Naive thymus-derived CD8-positive, alpha-beta T cell (primary cell): ENCODE results near the gene GPR153. TPM values are rescaled to one million over a fixed set of nuclear protein-coding genes. Genes with fewer than 3 reads are reported as not detected.
A peak's percentile ranks its signal among the peaks of the same experiment; 100 is the strongest.
"Not testable (repeated sequence)": the region's sequence is repeated elsewhere in the genome, so short reads cannot be mapped to it uniquely, and the experiment has no call there.

Experiments
- ATAC-seq, 2 donors: fragments of 150-1000 bp; cut with Tn5 transposase in 1 of 2; sonication (Bioruptor Pico), chemical (Tn5 transposase) in 1 of 2; 1 replicate in 1 of 2; 2 replicates in 1 of 2; pipeline ENCODE4 v1.10.0; 2021; ENCODE audit warnings: mild to moderate bottlenecking in 2 of 2, moderate library complexity in 2 of 2
- POLR2A ChIA-PET: fragments of 350-600 bp; sonication (Branson Sonifier 250); formaldehyde crosslinking; loops from one replicate; lab custom pipeline; 2021; ENCODE audit warnings: antibody characterized with exemption; lab: Charles Lee
- DNase-seq, 10 donors: peaks; one replicate each; pipeline versions ENCODE4 v3.0.0 to v3.0.0-alpha.2; 2020 to 2022
- H3K27ac Mint-ChIP-seq, 10 donors: one replicate each; pipeline ENCODE4 v1.8.0; 2020 to 2022; ENCODE audit warnings: mild to moderate bottlenecking in 10 of 10, mixed read lengths in 10 of 10, moderate library complexity in 4 of 10, inconsistent platforms in 1 of 10
- H3K27me3 Mint-ChIP-seq, 5 donors: one replicate each; pipeline ENCODE4 v1.8.0; 2021 to 2022; ENCODE audit warnings: mixed read lengths in 5 of 5
- H3K36me3 Mint-ChIP-seq, 3 donors: one replicate each; pipeline ENCODE4 v1.8.0; 2020 to 2022; ENCODE audit warnings: mixed read lengths in 3 of 3, mild to moderate bottlenecking in 2 of 3, inconsistent platforms in 1 of 3
- H3K4me1 Mint-ChIP-seq, 4 donors: one replicate each; pipeline ENCODE4 v1.8.0; 2021 to 2022; ENCODE audit warnings: mixed read lengths in 4 of 4
- H3K4me3 Mint-ChIP-seq, 10 donors: one replicate each; pipeline ENCODE4 v1.8.0; 2020 to 2022; ENCODE audit warnings: mild to moderate bottlenecking in 10 of 10, mixed read lengths in 10 of 10, moderate library complexity in 6 of 10, inconsistent platforms in 1 of 10
- H3K9me3 Mint-ChIP-seq, 9 donors: one replicate each; pipeline ENCODE4 v1.8.0; 2020 to 2022; ENCODE audit warnings: mixed read lengths in 9 of 9, mild to moderate bottlenecking in 3 of 9, inconsistent platforms in 1 of 9, moderate library complexity in 1 of 9
- polyA plus RNA-seq, 3 donors: library from polyadenylated mRNA; unstranded; fragments of 300-500 nt; fragmentation: Illumina TruSeq; gene quantifications; one replicate each; pipeline ENCODE4 v1.2.3, GENCODE V29; 2021
- total RNA-seq, 8 experiments: library from RNA in 2 of 8; stranded (reverse) in 2 of 8; gene quantifications; one replicate each; pipeline ENCODE4 v1.2.3 and lab custom pipeline; 2021 to 2026

Gene GPR153
- total RNA-seq (1 to 10 TPM; 1.3 TPM), polyA plus RNA-seq (under 1 TPM; 0.06 to 0.56 (median 0.16) TPM), total RNA-seq (lab: John Stamatoyannopoulos, UW) (0 to 3.1 (median 2.6) reads per million in 6 experiments)

GRCh38 chr1:6260961-6261614 lies at the start of gene GPR153:
Gene GPR153 (minus strand): TSS chr1:6261098. CDS start chr1:6254905, 6,193 bp downstream.
- Mint-ChIP-seq H3K4me1 (peaks cover 0 to 14% (median 6%) of the 10 kb centered on the region in 4 donors), H3K27ac (no peak within 1 kb of the TSS), H3K4me3 (peak within 1 kb of the TSS; percentile 58 to 84 (median 69)), H3K36me3 (no peaks in the 10 kb centered on the region), H3K27me3 (peaks cover 0 to 10% (median 1%) of the 10 kb centered on the region in 5 donors), H3K9me3 (no peaks in the 10 kb centered on the region)
- ATAC-seq (peak; percentile 62 to 72), DNase-seq (peak in 5 of 10 donors; percentile 11 to 55 (median 20))
- POLR2A ChIA-PET: interaction anchor here (1.1 kb wide), 1 partner anchor 14 kb away, joined by 4 read pairs; no protein-coding TSS in a partner anchor

GRCh38 chr1:6310116-6310848 lies 49.4 kb upstream of the GPR153 start:
- H3K36me3 Mint-ChIP-seq: peaks cover 0 to 7% (median 6%) of the 10 kb centered on the region in 3 donors
- no peaks in the 10 kb centered on the region for H3K4me1 Mint-ChIP-seq
- POLR2A ChIA-PET: no interaction called here
- no peak overlapping the region for H3K27ac Mint-ChIP-seq
- DNase-seq (no peak), ATAC-seq (no peak)
- no peaks in the 10 kb centered on the region for H3K27me3 Mint-ChIP-seq
- H3K4me3 Mint-ChIP-seq: no peak overlapping the region
- H3K9me3 Mint-ChIP-seq: no peaks in the 10 kb centered on the region

- POLR2A ChIA-PET: no interaction called here
- no peak for ATAC-seq
- Mint-ChIP-seq H3K4me3 (no peak overlapping the region), H3K27ac (no peak overlapping the region), H3K4me1 (no peaks in the 10 kb centered on the region), H3K9me3 (no peaks in the 10 kb centered on the region), H3K27me3 (no peaks in the 10 kb centered on the region), H3K36me3 (peaks cover 0 to 6% (median 5%) of the 10 kb centered on the region in 3 donors)
- no peak for DNase-seq
Measured at GRCh38 chr1:6309564-6309963, 48.7 kb upstream of the GPR153 start.

- no peaks in the 10 kb centered on the region for H3K9me3 Mint-ChIP-seq
- H3K36me3 Mint-ChIP-seq: peaks cover 0 to 6% (median 3%) of the 10 kb centered on the region in 3 donors
- no peak overlapping the region for H3K27ac Mint-ChIP-seq
- no peak overlapping the region for H3K4me3 Mint-ChIP-seq
- H3K27me3 Mint-ChIP-seq: no peaks in the 10 kb centered on the region
- H3K4me1 Mint-ChIP-seq: no peaks in the 10 kb centered on the region
- no peak for ATAC-seq
- POLR2A ChIA-PET: no interaction called here
- no peak for DNase-seq
Measured at GRCh38 chr1:6308449-6308848, 47.6 kb upstream of the GPR153 start.

GRCh38 chr1:6307682-6308081 lies 46.8 kb upstream of the GPR153 start:
- H3K9me3 Mint-ChIP-seq, H3K27me3 Mint-ChIP-seq, POLR2A ChIA-PET, DNase-seq, H3K4me3 Mint-ChIP-seq, H3K36me3 Mint-ChIP-seq, ATAC-seq, H3K4me1 Mint-ChIP-seq: not testable (repeated sequence)
- peak overlapping the region in 2 of 10 donors; percentile 43 to 47 for H3K27ac Mint-ChIP-seq

- ATAC-seq (no peak), DNase-seq (no peak)
- POLR2A ChIA-PET: no interaction called here
- Mint-ChIP-seq H3K4me3 (no peak overlapping the region), H3K9me3 (no peaks in the 10 kb centered on the region), H3K27me3 (no peaks in the 10 kb centered on the region), H3K27ac (peak overlapping the region in 2 of 10 donors; percentile 11 to 43), H3K4me1 (no peaks in the 10 kb centered on the region), H3K36me3 (peaks cover 0 to 6% (median 3%) of the 10 kb centered on the region in 3 donors)
Measured at GRCh38 chr1:6307099-6307498, 46.2 kb upstream of the GPR153 start.

GRCh38 chr1:6303397-6304012 lies 42.6 kb upstream of the GPR153 start:
- peaks cover 0 to 6% (median 3%) of the 10 kb centered on the region in 3 donors for H3K36me3 Mint-ChIP-seq

GRCh38 chr1:6302568-6302967 lies 41.7 kb upstream of the GPR153 start:
- peaks cover 0 to 6% (median 3%) of the 10 kb centered on the region in 3 donors for H3K36me3 Mint-ChIP-seq
- H3K27ac Mint-ChIP-seq: no peak overlapping the region
- ATAC-seq (no peak), DNase-seq (no peak)
- H3K27me3 Mint-ChIP-seq: no peaks in the 10 kb centered on the region
- peaks cover 0 to 4% (median 0%) of the 10 kb centered on the region in 4 donors for H3K4me1 Mint-ChIP-seq
- H3K4me3 Mint-ChIP-seq: no peak overlapping the region
- H3K9me3 Mint-ChIP-seq: no peaks in the 10 kb centered on the region
- POLR2A ChIA-PET: no interaction called here

More at GRCh38 chr1:6303397-6304012, 42.6 kb upstream of the GPR153 start:
- ATAC-seq: no peak
- POLR2A ChIA-PET: interaction anchor here (0.7 kb wide), 1 partner anchor 290 kb away, joined by 3 read pairs; no protein-coding TSS in a partner anchor
- Mint-ChIP-seq H3K27me3 (no peaks in the 10 kb centered on the region), H3K4me3 (no peak overlapping the region), H3K9me3 (no peaks in the 10 kb centered on the region), H3K4me1 (peaks cover 0 to 4% (median 0%) of the 10 kb centered on the region in 4 donors), H3K27ac (no peak overlapping the region)
- no peak for DNase-seq

GRCh38 chr1:6301526-6301925 lies 40.6 kb upstream of the GPR153 start:
- Mint-ChIP-seq H3K27ac (no peak overlapping the region), H3K4me1 (peaks cover 0 to 4% (median 0%) of the 10 kb centered on the region in 4 donors), H3K36me3 (peaks cover 0 to 3% (median under 1%) of the 10 kb centered on the region in 3 donors), H3K9me3 (no peaks in the 10 kb centered on the region), H3K4me3 (no peak overlapping the region), H3K27me3 (no peaks in the 10 kb centered on the region)
- ATAC-seq (no peak), DNase-seq (no peak)
- POLR2A ChIA-PET: no interaction called here

GRCh38 chr1:6300342-6301048 lies 39.6 kb upstream of the GPR153 start:
- Mint-ChIP-seq H3K27ac (peak overlapping the region in 1 of 10 donors; percentile 6), H3K4me3 (no peak overlapping the region), H3K36me3 (no peaks in the 10 kb centered on the region), H3K9me3 (no peaks in the 10 kb centered on the region), H3K27me3 (no peaks in the 10 kb centered on the region), H3K4me1 (peaks cover 0 to 4% (median under 1%) of the 10 kb centered on the region in 4 donors)
- DNase-seq: no peak
- no peak for ATAC-seq
- POLR2A ChIA-PET: no interaction called here

GRCh38 chr1:6299557-6300165 lies 38.8 kb upstream of the GPR153 start:
- POLR2A ChIA-PET: no interaction called here
- Mint-ChIP-seq H3K4me3 (no peak overlapping the region), H3K4me1 (peaks cover 0 to 9% (median 4%) of the 10 kb centered on the region in 4 donors), H3K27ac (no peak overlapping the region), H3K27me3 (no peaks in the 10 kb centered on the region), H3K9me3 (no peaks in the 10 kb centered on the region), H3K36me3 (peaks cover 0 to 3% (median 0%) of the 10 kb centered on the region in 3 donors)
- no peak for DNase-seq
- ATAC-seq: no peak

- Mint-ChIP-seq H3K4me1 (peaks cover 0 to 15% (median 6%) of the 10 kb centered on the region in 4 donors), H3K27me3 (no peaks in the 10 kb centered on the region), H3K4me3 (no peak overlapping the region)
Measured at GRCh38 chr1:6298940-6299465, 38.1 kb upstream of the GPR153 start.

More at GRCh38 chr1:6298940-6299465, 38.1 kb upstream of the GPR153 start:
- H3K27ac Mint-ChIP-seq: no peak overlapping the region
- peaks cover 0 to 6% (median 4%) of the 10 kb centered on the region in 3 donors for H3K36me3 Mint-ChIP-seq
- POLR2A ChIA-PET: no interaction called here
- no peaks in the 10 kb centered on the region for H3K9me3 Mint-ChIP-seq
- DNase-seq (no peak), ATAC-seq (no peak)
